Type B pancreatic cell (in vitro differentiated cells): ENCODE data around the gene OR4F17. TPM values are rescaled to one million over a fixed set of nuclear protein-coding genes. Genes with fewer than 3 reads are reported as not detected.
"Not testable (repeated sequence)": the region's sequence is repeated elsewhere in the genome, so short reads cannot be mapped to it uniquely, and the experiment has no call there.

Source experiments
- DNase-seq: peaks from one replicate; pipeline ENCODE4 v3.0.0; 2021; ENCODE audit warnings: mixed read lengths; ENCODE audit not compliant: unreplicated experiment; ENCODE audit errors: extremely low spot score
- H3K27ac Mint-ChIP-seq: 2 replicates; pipeline ENCODE4 v1.8.0; 2021; ENCODE audit warnings: mild to moderate bottlenecking, mixed read lengths
- H3K27me3 Mint-ChIP-seq: 2 replicates; pipeline ENCODE4 v1.8.0; 2021; ENCODE audit warnings: mixed read lengths
- H3K36me3 Mint-ChIP-seq: 2 replicates; pipeline ENCODE4 v1.8.0; 2021; ENCODE audit warnings: mixed read lengths
- H3K4me1 Mint-ChIP-seq: one replicate; pipeline ENCODE4 v1.8.0; 2021; ENCODE audit warnings: mixed read lengths; ENCODE audit not compliant: unreplicated experiment
- H3K4me3 Mint-ChIP-seq: 2 replicates; pipeline ENCODE4 v1.8.0; 2021; ENCODE audit warnings: mild to moderate bottlenecking, mixed read lengths
- H3K9me3 Mint-ChIP-seq: 2 replicates; pipeline ENCODE4 v1.8.0; 2021; ENCODE audit warnings: mixed read lengths
- long read RNA-seq: library from polyadenylated mRNA; unstranded; transcript quantifications from one replicate; pipeline ENCODE4 v2.0.0, GENCODE V29; 2020
- total RNA-seq: library from RNA; stranded (reverse); gene quantifications from 2 replicates; pipeline ENCODE4 v1.2.1, GENCODE V29; 2021; ENCODE audit warnings: low replicate concordance

OR4F17 gene
- total RNA-seq: not detected in 2 replicates
- long read RNA-seq: 0 reads

GRCh38 chr19:106804-107203 is at the start of gene OR4F17:
Gene OR4F17 (plus strand): TSS chr19:107104. CDS start chr19:110679, 3,575 bp downstream.
- not testable (repeated sequence) for H3K4me1 Mint-ChIP-seq, H3K4me3 Mint-ChIP-seq, H3K36me3 Mint-ChIP-seq, H3K27ac Mint-ChIP-seq, H3K9me3 Mint-ChIP-seq, H3K27me3 Mint-ChIP-seq, DNase-seq

DNA sequence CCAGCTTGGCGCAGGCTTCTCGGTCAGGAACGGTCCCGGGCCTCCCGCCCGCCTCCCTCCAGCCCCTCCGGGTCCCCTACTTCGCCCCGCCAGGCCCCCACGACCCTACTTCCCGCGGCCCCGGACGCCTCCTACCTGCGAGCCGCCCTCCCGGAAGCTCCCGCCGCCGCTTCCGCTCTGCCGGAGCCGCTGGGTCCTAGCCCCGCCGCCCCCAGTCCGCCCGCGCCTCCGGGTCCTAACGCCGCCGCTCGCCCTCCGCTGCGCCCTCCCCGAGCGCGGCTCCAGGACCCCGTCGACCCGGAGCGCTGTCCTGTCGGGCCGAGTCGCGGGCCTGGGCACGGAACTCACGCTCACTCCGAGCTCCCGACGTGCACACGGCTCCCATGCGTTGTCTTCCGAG is 36.1 kb upstream of the OR4F17 start:
- H3K4me3 Mint-ChIP-seq, H3K27me3 Mint-ChIP-seq, H3K27ac Mint-ChIP-seq, H3K4me1 Mint-ChIP-seq, H3K9me3 Mint-ChIP-seq, DNase-seq, H3K36me3 Mint-ChIP-seq: not testable (repeated sequence)

GRCh38 chr19:82864-83263 is 24.0 kb upstream of the OR4F17 start:
- not testable (repeated sequence) for H3K4me3 Mint-ChIP-seq, H3K27ac Mint-ChIP-seq, H3K9me3 Mint-ChIP-seq, H3K27me3 Mint-ChIP-seq, H3K36me3 Mint-ChIP-seq, H3K4me1 Mint-ChIP-seq, DNase-seq

DNA sequence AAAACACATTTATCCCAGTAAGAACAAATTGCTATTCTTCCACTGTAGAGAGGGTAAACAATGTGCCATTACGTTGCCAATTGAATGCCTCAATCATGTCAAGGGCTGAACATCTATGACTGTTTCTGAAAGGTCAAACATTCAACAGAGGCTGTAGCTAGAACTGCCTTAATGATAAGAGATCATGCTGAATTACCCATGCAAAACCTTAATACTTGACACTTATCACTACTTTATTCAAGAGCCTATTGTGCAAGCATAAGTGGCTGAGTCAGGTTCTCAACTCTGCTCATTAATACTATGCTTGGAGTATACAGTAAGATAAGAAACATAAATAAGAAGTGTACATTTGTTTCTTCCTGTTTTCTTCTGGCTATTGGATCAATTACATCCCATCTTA is 23.3 kb upstream of the OR4F17 start:
- not testable (repeated sequence) for H3K27me3 Mint-ChIP-seq, H3K4me1 Mint-ChIP-seq, H3K27ac Mint-ChIP-seq, H3K9me3 Mint-ChIP-seq, H3K4me3 Mint-ChIP-seq, H3K36me3 Mint-ChIP-seq, DNase-seq

- peaks cover 12% of the 10 kb centered on the region for H3K27me3 Mint-ChIP-seq
- H3K27ac Mint-ChIP-seq, DNase-seq, H3K4me1 Mint-ChIP-seq, H3K9me3 Mint-ChIP-seq, H3K36me3 Mint-ChIP-seq, H3K4me3 Mint-ChIP-seq: not testable (repeated sequence)
Measured at GRCh38 chr19:90678-91077, 16.2 kb upstream of the OR4F17 start.

GRCh38 chr19:94794-95193 is 12.1 kb upstream of the OR4F17 start:
- H3K27ac Mint-ChIP-seq, H3K9me3 Mint-ChIP-seq, H3K4me1 Mint-ChIP-seq, H3K4me3 Mint-ChIP-seq, H3K36me3 Mint-ChIP-seq, H3K27me3 Mint-ChIP-seq, DNase-seq: not testable (repeated sequence)

GRCh38 chr19:97647-98046 is 9.3 kb upstream of the OR4F17 start:
- DNase-seq, H3K36me3 Mint-ChIP-seq, H3K4me1 Mint-ChIP-seq, H3K9me3 Mint-ChIP-seq, H3K27me3 Mint-ChIP-seq, H3K27ac Mint-ChIP-seq, H3K4me3 Mint-ChIP-seq: not testable (repeated sequence)

DNA sequence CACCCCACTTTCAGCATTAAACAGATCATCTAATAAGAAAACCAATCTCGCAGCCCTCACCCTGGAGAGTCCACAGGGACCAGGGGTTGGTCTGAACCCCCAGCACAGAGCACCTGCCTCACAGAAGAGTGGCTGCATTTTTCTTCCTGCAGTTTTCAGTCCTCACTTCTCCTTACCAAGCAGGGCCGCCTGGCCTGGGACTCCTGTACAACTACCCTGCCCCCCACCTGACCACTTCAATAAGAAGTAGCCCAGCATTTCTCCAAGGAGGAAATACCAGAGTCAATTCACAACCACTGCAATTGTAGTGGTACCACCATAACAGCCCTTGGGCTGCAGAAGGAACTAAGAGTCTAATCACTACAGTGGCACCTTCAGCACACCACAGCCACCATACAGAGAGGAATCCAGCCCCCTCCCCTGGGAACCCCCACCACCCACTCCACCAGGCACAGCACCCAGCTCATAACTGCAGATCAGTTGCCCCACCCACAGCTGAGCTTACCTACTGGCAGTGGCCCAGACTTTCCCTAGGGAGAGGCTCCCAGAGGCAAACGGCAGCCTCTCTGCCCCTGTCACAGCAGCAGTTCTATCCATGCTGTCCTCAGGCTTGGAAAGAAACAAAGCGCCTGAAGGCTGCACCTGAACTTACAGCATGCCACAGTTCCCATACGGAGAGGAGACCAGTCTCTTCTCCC is 13.7 kb downstream of the OR4F17 start:
- not testable (repeated sequence) for H3K27ac Mint-ChIP-seq, H3K4me3 Mint-ChIP-seq, DNase-seq

More for the DNA sequence above, 13.7 kb downstream of the OR4F17 start:
- H3K36me3 Mint-ChIP-seq, H3K9me3 Mint-ChIP-seq, H3K27me3 Mint-ChIP-seq, H3K4me1 Mint-ChIP-seq: not testable (repeated sequence)

Other genes starting within 250 kb of the OR4F17 start
- 7.6 and 8.6 TPM in 2 replicates for gene PLPP2, start 184.3 kb downstream of the OR4F17 start, total RNA-seq
- gene MIER2, start 237.7 kb downstream of the OR4F17 start, total RNA-seq: 42.3 and 43.3 TPM in 2 replicates